GM19193 (cell line): ENCODE data around the gene FLT3LG.

Experiments used
- POLR2A ChIP-seq: IDR thresholded peaks from 4 replicates; pipeline ENCODE4 v1.6.1; 2011; ENCODE audit not compliant: insufficient read depth, insufficient read length; ENCODE audit errors: extremely low read depth

FLT3LG gene

DNA sequence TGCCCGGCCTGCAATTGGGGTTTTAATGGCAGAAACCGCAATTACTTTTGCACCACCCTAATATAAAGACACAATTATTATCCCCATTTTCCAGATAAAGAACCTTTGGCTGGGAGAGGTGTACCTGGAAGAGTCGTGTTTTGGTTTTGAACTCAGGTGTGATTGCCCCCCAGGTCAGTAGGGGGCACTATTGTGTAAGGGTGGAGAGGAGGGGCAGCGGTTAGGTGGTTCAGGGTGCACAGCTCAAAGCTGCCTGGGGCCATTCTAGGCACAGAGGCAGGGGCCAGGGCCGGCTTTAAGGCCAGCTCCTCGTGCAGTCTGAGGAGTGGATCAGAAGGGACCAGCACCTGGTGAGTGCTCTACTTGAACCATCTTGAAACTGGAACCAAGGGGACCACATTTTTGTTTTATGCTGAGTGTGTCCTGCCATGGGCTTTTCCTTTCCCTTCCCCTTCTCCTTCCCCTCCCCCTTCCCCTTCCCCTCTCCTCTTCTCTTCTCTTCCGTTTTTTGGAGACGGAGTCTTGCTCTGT, 32.6 kb downstream of the FLT3LG start:
- no peak for TF ChIP-seq POLR2A

DNA sequence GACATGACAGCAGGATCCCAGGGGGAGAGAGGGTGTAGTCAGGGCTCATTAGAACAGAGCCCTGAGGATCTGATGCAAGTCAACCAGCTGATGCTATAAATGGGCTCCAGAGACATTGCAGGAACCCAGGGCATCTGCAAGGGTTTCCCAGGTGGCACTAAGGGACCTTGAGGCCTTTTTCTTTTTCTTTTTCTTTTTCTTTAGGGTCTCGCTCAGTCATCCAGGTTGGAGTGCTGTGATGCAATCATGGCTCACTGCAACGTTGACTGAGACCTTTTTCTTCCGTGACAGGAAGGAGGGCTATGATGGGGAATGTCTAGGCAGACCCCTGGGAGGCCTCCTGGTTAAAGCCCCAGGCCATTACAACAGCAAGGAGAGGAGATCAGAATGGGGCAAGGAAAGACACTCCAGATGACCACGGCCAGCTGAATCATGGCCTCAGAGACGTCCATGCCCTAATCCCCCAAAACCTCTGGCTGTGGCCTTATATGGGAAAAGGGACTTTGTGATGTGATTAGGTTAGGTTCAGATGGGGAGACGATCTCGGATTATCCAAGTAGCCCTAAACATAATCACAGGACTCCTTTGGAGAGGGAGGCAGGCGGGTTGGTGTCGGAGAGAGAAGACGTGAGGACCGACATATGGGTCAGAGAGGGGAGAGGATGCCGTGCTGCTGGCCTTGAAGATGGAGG, 33.9 kb downstream of the FLT3LG start:
- no peak for TF ChIP-seq POLR2A

DNA sequence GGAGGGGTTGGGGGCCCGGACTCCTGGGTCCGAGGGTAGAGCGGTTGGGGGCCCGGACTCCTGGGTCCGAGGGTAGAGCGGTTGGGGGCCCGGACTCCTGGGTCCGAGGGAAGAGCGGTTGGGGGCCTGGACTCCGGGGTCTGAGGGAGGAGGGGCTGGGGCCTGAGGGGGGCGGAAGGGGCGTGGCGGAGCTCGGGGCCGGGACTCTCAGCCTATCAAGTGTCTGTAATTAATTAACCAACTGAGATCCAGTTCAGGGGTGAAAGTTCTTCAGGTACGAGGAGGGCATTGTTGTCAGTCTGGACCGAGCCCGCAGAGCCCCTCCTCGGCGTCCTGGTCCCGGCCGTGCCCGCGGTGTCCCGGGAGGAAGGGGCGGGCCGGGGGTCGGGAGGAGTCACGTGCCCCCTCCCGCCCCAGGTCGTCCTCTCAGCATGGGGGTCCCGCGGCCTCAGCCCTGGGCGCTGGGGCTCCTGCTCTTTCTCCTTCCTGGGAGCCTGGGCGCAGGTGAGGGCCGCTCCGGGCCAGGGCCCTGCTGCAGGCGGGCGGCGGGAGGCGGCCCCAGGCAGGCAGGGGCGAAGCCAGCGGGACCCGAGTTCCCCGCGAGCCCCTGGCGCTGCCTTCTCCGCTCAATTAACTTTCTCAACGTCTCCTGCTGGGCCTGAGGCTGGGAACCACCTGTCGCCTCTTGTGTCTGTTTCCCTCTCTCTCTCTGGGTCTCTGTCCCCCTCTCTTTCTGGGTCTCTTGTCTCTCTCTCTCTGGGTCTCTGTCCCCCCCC, 39.1 kb downstream of the FLT3LG start:
- TF ChIP-seq POLR2A: no peak

DNA sequence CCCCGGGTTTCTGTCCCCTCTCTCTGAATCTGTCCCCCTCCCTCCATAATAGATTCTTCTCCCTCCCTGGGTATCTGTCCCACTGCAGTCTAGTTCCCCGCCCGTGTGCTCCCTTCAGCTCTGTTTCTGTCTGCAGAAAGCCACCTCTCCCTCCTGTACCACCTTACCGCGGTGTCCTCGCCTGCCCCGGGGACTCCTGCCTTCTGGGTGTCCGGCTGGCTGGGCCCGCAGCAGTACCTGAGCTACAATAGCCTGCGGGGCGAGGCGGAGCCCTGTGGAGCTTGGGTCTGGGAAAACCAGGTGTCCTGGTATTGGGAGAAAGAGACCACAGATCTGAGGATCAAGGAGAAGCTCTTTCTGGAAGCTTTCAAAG, 39.7 kb downstream of the FLT3LG start:
- TF ChIP-seq POLR2A: no peak

DNA sequence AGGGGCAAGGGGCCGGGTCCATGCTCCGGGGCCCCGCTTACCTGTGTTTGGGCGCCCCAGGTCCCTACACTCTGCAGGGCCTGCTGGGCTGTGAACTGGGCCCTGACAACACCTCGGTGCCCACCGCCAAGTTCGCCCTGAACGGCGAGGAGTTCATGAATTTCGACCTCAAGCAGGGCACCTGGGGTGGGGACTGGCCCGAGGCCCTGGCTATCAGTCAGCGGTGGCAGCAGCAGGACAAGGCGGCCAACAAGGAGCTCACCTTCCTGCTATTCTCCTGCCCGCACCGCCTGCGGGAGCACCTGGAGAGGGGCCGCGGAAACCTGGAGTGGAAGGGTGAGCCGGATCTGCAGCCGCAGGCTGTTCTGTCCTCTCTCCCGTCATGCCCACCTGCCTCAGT, 40.1 kb downstream of the FLT3LG start:
- no peak for TF ChIP-seq POLR2A

DNA sequence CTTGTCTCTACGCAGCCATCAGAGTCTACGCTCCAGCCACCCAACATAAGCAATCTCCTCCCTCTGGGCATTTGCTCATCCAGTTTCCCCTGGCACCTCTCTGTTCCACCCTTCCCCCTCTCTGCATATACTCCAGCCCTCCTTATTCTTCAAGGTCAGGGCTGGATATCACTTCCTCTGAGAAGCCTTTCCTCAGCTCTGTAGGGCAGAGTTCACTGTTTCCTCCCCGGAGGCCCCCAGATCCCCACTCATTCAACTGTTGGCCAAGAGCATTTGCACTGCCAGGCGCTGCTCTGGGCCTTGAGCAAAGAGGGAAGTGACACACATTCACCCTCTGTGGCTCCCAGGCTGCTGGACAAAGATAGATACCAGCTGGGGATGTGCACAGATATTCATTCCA, 41.8 kb downstream of the FLT3LG start:
- no peak for TF ChIP-seq POLR2A

DNA sequence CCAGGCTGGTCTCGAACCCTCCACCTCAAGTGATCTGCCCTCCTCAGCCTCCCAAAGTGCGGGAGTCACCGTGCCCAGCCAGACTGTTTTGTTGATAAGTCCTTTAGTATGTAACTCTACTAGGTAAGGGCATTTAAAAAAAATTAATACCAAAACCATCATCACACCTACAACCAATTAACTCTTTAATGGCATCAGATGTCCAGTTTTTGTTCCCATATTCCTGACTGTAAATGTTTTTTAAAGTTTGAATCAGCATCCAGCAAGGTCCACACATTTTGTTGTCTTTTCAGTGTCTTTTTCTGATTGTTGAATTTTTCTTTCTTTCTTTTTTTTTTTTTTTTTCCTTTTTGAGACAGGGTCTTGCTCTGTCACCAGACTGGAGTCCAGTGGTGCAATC, 44.0 kb downstream of the FLT3LG start:
- TF ChIP-seq POLR2A: no peak

DNA sequence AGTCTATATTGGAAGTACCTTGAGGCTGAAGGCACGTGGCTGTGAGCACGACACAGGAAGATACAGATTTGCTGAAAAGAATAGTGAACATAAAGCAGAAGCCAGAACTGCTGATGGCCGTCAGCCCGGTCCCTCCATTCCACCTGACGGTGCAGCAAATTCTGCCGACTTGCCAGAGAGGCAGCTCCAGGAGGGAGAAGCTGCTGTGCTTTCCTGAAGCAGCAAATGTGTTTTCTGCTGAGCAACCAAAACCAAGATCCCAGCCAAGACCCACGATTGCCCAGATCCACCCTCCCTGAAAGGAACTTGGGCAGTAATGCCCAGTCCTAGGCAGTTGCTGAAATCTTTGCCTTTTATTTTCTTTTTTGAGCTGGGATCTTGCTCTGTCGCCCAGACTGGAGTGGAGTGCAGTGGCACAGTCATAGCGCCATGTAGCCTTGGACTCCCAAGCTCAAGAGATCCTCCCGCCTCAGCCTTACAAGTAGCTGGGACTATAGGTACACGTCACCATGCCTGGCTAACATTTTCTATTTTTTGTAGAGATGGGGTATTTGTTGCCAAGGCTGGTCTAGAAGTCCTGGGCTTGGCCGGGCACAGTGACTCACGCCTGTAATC, 46.8 kb downstream of the FLT3LG start:
- no peak for TF ChIP-seq POLR2A

DNA sequence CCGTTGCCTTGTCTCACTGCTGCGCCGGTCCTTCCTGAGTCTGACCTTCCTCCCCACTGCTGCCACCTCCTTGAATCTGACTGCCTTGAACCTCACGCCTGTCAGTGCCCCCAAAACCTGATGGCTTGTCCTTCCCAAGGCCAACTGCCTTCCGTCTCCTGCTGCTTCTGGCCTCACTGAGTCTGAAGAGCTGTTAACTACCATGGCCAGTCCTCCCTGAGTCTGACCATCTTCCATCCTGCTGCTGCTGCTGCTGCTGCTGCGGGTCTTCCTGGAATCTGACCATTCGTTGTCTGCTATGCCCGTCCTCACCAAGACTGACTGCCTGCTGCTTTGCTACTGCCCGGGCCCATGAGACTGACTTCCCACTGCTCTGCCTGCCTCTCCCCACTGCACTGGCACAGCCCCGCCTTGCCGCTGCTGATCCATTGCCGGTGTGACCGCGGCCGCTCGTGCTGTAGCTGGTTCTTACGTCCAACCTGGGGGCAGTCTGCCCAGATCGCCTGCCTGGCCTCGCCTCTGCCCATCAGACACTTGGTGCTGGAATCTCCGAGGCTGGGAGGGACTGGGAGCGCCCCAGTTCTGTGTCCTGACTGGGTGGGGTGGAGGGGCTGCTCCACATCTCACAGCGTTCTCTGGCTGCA, 50.9 kb downstream of the FLT3LG start:
- TF ChIP-seq POLR2A: no peak

DNA sequence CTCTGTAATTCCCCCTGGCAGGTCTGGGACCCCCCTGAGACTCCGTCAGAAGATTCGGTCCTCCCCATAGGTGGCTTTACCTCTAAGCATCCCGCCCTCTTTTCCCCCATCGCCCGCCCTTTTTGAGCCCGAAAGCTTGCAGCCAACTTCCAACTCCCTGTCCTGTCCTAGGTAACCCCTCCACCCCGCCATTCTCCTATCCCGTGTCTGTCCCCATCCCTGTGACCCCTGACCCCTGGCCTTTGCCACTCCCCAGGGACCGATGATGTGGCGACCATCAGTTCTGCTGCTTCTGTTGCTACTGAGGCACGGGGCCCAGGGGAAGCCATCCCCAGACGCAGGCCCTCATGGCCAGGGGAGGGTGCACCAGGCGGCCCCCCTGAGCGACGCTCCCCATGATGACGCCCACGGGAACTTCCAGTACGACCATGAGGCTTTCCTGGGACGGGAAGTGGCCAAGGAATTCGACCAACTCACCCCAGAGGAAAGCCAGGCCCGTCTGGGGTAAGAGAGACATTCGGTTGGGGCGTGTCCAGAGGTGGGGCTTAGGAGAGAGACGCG, 54.3 kb downstream of the FLT3LG start:
- TF ChIP-seq POLR2A: no peak

DNA sequence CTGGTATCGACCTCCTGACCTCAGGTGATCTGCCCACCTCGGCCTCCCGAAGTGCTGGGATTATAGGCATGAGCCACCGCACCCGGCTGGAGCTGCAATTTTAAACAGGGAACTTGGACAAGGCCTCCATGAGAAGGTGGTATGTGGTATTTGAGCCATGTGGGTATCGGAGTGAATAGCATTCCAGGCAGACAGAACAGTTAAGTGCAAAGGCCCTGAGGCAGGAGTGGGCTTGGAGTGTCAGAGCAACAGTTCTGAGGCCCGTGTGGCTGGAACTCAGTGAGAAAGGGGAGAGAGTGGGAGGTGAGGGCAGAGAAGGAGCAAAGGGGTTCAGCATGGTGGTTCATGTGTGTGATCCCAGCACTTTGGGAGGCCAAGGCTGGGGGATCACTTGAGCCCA, 56.7 kb downstream of the FLT3LG start:
- no peak for TF ChIP-seq POLR2A

DNA sequence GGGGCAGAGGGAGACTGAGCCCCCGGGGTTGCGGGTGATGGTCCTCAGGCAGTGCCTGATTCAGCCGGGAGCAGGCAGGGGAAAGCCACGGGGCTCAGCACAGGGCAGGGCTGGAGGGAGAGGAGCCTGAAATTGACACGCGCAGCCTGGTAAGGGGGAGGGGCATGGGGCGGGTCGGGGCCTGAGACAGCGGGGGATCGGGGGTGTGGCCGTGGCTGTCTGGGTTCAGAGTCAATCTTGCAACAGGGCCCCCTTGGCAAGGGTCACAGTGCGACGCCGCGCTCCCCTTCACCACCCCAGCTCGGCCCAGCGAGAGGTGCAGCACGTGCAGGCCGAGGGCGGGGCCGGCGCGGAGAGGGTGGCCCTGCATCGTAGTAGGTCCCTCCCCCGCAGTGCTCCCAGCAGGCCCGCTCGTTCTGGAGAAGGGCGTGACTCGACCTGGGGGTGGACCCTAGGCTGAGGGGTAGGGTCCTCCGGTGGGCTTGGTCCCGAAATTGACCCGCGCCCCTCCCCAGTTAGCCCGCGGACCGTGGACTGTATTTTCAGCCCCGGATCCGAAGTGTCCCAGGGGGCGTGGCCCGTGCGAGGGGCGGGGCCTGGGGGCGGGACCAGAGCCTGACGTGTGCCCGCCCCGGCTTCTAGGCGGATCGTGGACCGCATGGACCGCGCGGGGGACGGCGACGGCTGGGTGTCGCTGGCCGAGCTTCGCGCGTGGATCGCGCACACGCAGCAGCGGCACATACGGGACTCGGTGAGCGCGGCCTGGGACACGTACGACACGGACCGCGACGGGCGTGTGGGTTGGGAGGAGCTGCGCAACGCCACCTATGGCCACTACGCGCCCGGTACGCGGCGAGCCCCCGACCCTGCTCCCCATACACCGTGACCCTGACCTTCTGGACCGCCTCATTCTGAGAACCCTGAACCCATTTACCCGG, 59.8 kb downstream of the FLT3LG start:
- TF ChIP-seq POLR2A: no peak

DNA sequence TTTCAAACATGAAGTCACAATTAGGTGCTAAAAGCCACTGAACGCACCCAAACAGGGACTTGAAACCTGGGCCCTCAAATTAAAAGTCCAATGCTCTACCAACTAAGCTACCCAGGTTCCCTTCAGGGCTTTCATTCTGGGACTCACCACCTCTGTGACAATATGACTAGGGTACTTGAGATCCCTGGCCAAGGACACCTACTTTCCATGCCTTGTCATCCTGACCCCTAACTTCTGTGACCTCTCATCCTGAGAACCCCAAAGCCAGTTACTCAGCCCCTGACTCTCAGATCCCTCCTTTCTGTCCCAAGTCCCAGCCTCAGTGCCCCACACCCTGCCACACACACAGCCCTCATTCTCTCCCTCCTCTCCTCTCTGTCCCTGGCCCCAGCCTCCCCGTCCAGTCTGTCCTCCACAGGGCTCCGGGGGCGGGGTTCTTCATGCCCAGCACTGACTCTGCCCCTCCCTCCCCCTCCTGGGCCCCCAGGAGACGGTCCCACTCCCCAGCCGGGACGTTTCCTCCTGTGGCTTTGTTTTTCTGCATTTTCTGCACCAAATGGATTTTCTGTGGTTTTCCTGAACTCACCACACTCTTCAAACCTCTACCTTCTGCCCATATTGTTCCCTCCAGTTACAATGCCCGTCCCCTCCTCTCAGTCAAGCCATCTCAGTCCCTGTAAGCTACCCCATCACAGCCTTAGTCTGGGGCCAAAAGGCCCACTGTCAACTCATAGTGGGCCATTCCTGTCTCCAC, 60.8 kb downstream of the FLT3LG start:
- TF ChIP-seq POLR2A: no peak
